Kidney capillary endothelial cell (primary cell): ENCODE measurements around the gene IQCF6.
"Not testable (repeated sequence)": the region's sequence is repeated elsewhere in the genome, so short reads cannot be mapped to it uniquely, and the experiment has no call there.

ENCODE experiments used
- DNase-seq: peaks from one replicate; pipeline ENCODE4 v3.0.0-alpha.2; 2018; ENCODE audit warnings: low spot score

The IQCF6 gene

GRCh38 chr3:51759203-51759602 lies 19.8 kb downstream of the IQCF6 start:
- no peak for DNase-seq

- DNase-seq = not testable (repeated sequence)
Measured at GRCh38 chr3:51753763-51754750, 25.0 kb downstream of the IQCF6 start.

- no peak for DNase-seq
Measured at GRCh38 chr3:51751287-51751686, 27.8 kb downstream of the IQCF6 start.

GRCh38 chr3:51750878-51751277 lies 28.2 kb downstream of the IQCF6 start:
- no peak for DNase-seq

- no peak for DNase-seq
Measured at GRCh38 chr3:51748327-51748726, 30.7 kb downstream of the IQCF6 start.

- DNase-seq = no peak
Measured at GRCh38 chr3:51747840-51748239, 31.2 kb downstream of the IQCF6 start.

GRCh38 chr3:51742978-51743377 lies 36.1 kb downstream of the IQCF6 start:
- not testable (repeated sequence) for DNase-seq

GRCh38 chr3:51742320-51742719 lies 36.7 kb downstream of the IQCF6 start:
- not testable (repeated sequence) for DNase-seq

GRCh38 chr3:51739110-51739509 lies 39.9 kb downstream of the IQCF6 start:
- no peak for DNase-seq

GRCh38 chr3:51735950-51736349 lies 43.1 kb downstream of the IQCF6 start:
- no peak for DNase-seq

- DNase-seq = no peak
Measured at GRCh38 chr3:51735039-51735438, 44.0 kb downstream of the IQCF6 start.

GRCh38 chr3:51734572-51734907 lies 44.5 kb downstream of the IQCF6 start:
- no peak for DNase-seq

GRCh38 chr3:51733859-51734571 lies 45.0 kb downstream of the IQCF6 start:
- DNase-seq = no peak

GRCh38 chr3:51729042-51729633 lies 49.9 kb downstream of the IQCF6 start:
- DNase-seq = no peak
